IMR-90 (cell line): ENCODE measurements around the gene NUDT9. TPM values are rescaled to one million over a fixed set of nuclear protein-coding genes. Genes with fewer than 3 reads are reported as not detected.

ENCODE experiments used
- ATAC-seq: fragments of 200-7000 bp; cut with Tn5 transposase; 2 replicates; pipeline ENCODE4 v1.9.1; 2020; ENCODE audit warnings: low read depth, mild to moderate bottlenecking, moderate library complexity
- BruUV-seq: library from RNA; stranded (reverse); fragments of 400-500 nt; replicated peaks from 2 replicates; lab custom pipeline; 2021; lab: Mats Ljungman, UMichigan
- CTCF ChIA-PET: fragments of 300-600 bp; formaldehyde crosslinking; extraction: SDS; loops from one replicate; lab custom pipeline; 2021; ENCODE audit warnings: antibody characterized with exemption; lab: Yijun Ruan, JAX
- POLR2A ChIA-PET: fragments of 300-600 bp; sonication (Branson Sonifier 250); formaldehyde crosslinking; loops from one replicate; lab custom pipeline; 2022; ENCODE audit warnings: antibody characterized with exemption; ENCODE audit not compliant: unreplicated experiment; lab: Charles Lee
- DNase-seq: peaks from one replicate; pipeline ENCODE4 v3.0.0; 2013
- H2AFZ ChIP-seq: replicated peaks from 2 replicates; pipeline ENCODE3; 2013; ENCODE audit warnings: low read length, mild to moderate bottlenecking; ENCODE audit not compliant: poor library complexity
- H2AK5ac ChIP-seq: 2 replicates; pipeline ENCODE4 v1.6.1; 2013; ENCODE audit warnings: low read depth, low read length, inconsistent platforms
- H2AK9ac ChIP-seq: replicated peaks from 2 replicates; pipeline ENCODE3; 2013; ENCODE audit warnings: mild to moderate bottlenecking, low read depth, low read length, moderate library complexity; ENCODE audit not compliant: poor library complexity
- H2BK120ac ChIP-seq: 2 replicates; pipeline ENCODE4 v1.6.1; 2013; ENCODE audit warnings: low read depth, low read length, inconsistent platforms
- H2BK15ac ChIP-seq: 3 replicates; pipeline ENCODE4 v1.6.1; 2013; ENCODE audit warnings: low read depth, low read length, inconsistent platforms
- H2BK20ac ChIP-seq: 2 replicates; pipeline ENCODE4 v1.6.1; 2013; ENCODE audit warnings: low read depth, mild to moderate bottlenecking, inconsistent platforms, low read length, moderate library complexity
- H2BK5ac ChIP-seq: 2 replicates; pipeline ENCODE4 v1.6.1; 2013; ENCODE audit warnings: mild to moderate bottlenecking, low read depth, low read length, inconsistent platforms; ENCODE audit not compliant: poor library complexity, severe bottlenecking
- H3K14ac ChIP-seq: replicated peaks from 2 replicates; pipeline ENCODE4 v1.6.1; 2013; ENCODE audit warnings: low read depth, low read length, inconsistent platforms
- H3K18ac ChIP-seq: 2 replicates; pipeline ENCODE4 v1.6.1; 2013; ENCODE audit warnings: low read depth, low read length, control low read depth
- H3K23ac ChIP-seq: 2 replicates; pipeline ENCODE4 v1.6.1; 2013; ENCODE audit warnings: low read depth, low read length, inconsistent platforms
- H3K27ac ChIP-seq: 2 replicates; pipeline ENCODE4 v1.5.1; 2013; ENCODE audit warnings: mild to moderate bottlenecking, control low read depth, low read length; ENCODE audit not compliant: insufficient read depth
- H3K27me3 ChIP-seq: 2 replicates; pipeline ENCODE4 v1.6.1; 2013; ENCODE audit warnings: low read length; ENCODE audit not compliant: control insufficient read depth, insufficient read depth
- H3K36me3 ChIP-seq: 2 replicates; pipeline ENCODE4 v1.6.1; 2013; ENCODE audit warnings: low read length, mixed read lengths; ENCODE audit not compliant: control insufficient read depth, insufficient read depth
- H3K4ac ChIP-seq: 2 replicates; pipeline ENCODE4 v1.6.1; 2013; ENCODE audit warnings: low read depth, low read length, inconsistent platforms
- H3K4me1 ChIP-seq: 2 replicates; pipeline ENCODE4 v1.6.1; 2013; ENCODE audit warnings: low read length, mixed read lengths; ENCODE audit not compliant: control insufficient read depth, insufficient read depth
- H3K4me2 ChIP-seq: 2 replicates; pipeline ENCODE4 v1.6.1; 2013; ENCODE audit warnings: low read depth, mild to moderate bottlenecking, control low read depth, low read length, moderate library complexity
- H3K4me3 ChIP-seq: 2 replicates; pipeline ENCODE4 v1.5.1; 2013; ENCODE audit warnings: low read depth, mild to moderate bottlenecking, control low read depth, low read length, moderate library complexity; ENCODE audit not compliant: insufficient read depth
- H3K56ac ChIP-seq: 2 replicates; pipeline ENCODE4 v1.6.1; 2013; ENCODE audit warnings: low read length, inconsistent platforms; ENCODE audit not compliant: insufficient read depth; ENCODE audit errors: extremely low read depth
- H3K79me1 ChIP-seq, 2 experiments: 2 replicates each; pipeline ENCODE4 v1.6.1; 2013; ENCODE audit warnings: low read length in 2 of 2, inconsistent platforms in 1 of 2, low read depth in 1 of 2
- H3K9ac ChIP-seq: 2 replicates; pipeline ENCODE4 v1.6.1; 2013; ENCODE audit warnings: low read depth, low read length, control low read depth
- H3K9me1 ChIP-seq: 2 replicates; pipeline ENCODE4 v1.6.1; 2013; ENCODE audit warnings: low read length, inconsistent platforms; ENCODE audit not compliant: insufficient read depth
- H3K9me3 ChIP-seq: 2 replicates; pipeline ENCODE4 v1.6.1; 2013; ENCODE audit warnings: low read length; ENCODE audit not compliant: control insufficient read depth, insufficient read depth
- H4K20me1 ChIP-seq: 2 replicates; pipeline ENCODE4 v1.6.1; 2013; ENCODE audit warnings: low read length, inconsistent platforms; ENCODE audit not compliant: insufficient read depth
- H4K5ac ChIP-seq: 2 replicates; pipeline ENCODE4 v1.6.1; 2013; ENCODE audit warnings: mild to moderate bottlenecking, low read depth, low read length, control low read depth
- H4K8ac ChIP-seq, 2 experiments: 2 replicates each; pipeline ENCODE4 v1.6.1; 2013; ENCODE audit warnings: low read depth in 2 of 2, low read length in 2 of 2, control low read depth in 1 of 2, inconsistent platforms in 1 of 2
- H4K91ac ChIP-seq: 2 replicates; pipeline ENCODE4 v1.6.1; 2013; ENCODE audit warnings: low read depth, low read length, inconsistent platforms; ENCODE audit not compliant: insufficient read depth
- MAZ ChIP-seq: IDR thresholded peaks from 2 replicates; pipeline ENCODE4 v1.6.1; 2012; ENCODE audit warnings: low read depth, mild to moderate bottlenecking, low read length, improper control_type of control experiment, moderate library complexity, borderline replicate concordance
- NFE2L2 ChIP-seq: fragments of 150-350 bp; IDR thresholded peaks from 2 replicates; pipeline ENCODE4 v1.6.1; 2016; ENCODE audit warnings: low read depth, mild to moderate bottlenecking, low read length
- POLR2A ChIP-seq: IDR thresholded peaks from 2 replicates; pipeline ENCODE4 v1.6.1; 2012; ENCODE audit warnings: mild to moderate bottlenecking, low read depth, low read length
- RCOR1 ChIP-seq: IDR thresholded peaks from 2 replicates; pipeline ENCODE4 v1.6.1; 2012; ENCODE audit warnings: mild to moderate bottlenecking, low read length, improper control_type of control experiment; ENCODE audit not compliant: insufficient replicate concordance
- WGBS, 2 experiments: methylation state at CpG; one replicate each; pipeline versions ENCODE4 v1.1.5 to v1.1.7; 2013; ENCODE audit warnings: missing lambda C conversion rate in 2 of 2; ENCODE audit not compliant: insufficient read length in 1 of 2; ENCODE audit errors: extremely low coverage in 2 of 2; 5-methylcytosine and 5-hydroxymethylcytosine counted together
- dilution Hi-C: fragments of 300-500 bp; cut with HindIII; formaldehyde crosslinking; loops from one replicate; pipeline ENCODE4 v1.14.3; 2018; ENCODE audit warnings: low sequenced_read_pairs; ENCODE audit not compliant: unreplicated experiment
- in situ Hi-C: fragments of 300-500 bp; cut with MboI; formaldehyde crosslinking; loops from 3 replicates; pipeline ENCODE4 v1.14.3; 2019; ENCODE audit warnings: low sequenced_read_pairs, inconsistent platforms, mixed read lengths
- intact Hi-C: fragments of 100-400 bp; cut with micrococcal nuclease; formaldehyde crosslinking; loops from 2 replicates; pipeline ENCODE4 v1.10.0; 2022
- polyA plus RNA-seq, 3 experiments: library from polyadenylated mRNA; depleted of rRNA; stranded (reverse); fragments of >200 nt; gene quantifications; 2 replicates each; pipeline ENCODE4 v1.2.3, GENCODE V29; 2012; ENCODE audit warnings: low replicate concordance in 1 of 3
- total RNA-seq: library from RNA; depleted of rRNA; stranded (reverse); fragments of >200 nt; gene quantifications from 2 replicates; pipeline ENCODE4 v1.2.3, GENCODE V29; 2012

Gene NUDT9
- total and polyA plus RNA-seq, 2 of the 4 experiments (the other 2 are of a cell fraction) = 10.0 to 23.5 TPM

- Histone ChIP-seq H3K14ac (no peak overlapping the region), H3K9ac (no peak overlapping the region), H3K4ac (no peak overlapping the region), H3K9me3 (no peaks in the 10 kb centered on the region), H2BK20ac (no peak overlapping the region), H2AFZ (no peak overlapping the region), H3K4me2 (peak overlapping the region; percentile 29; the same call in 1 of the 2 replicates), H2AK5ac (no peak overlapping the region), H3K27me3 (no peaks in the 10 kb centered on the region), H3K9me1 (no peaks in the 10 kb centered on the region; the same call in 1 of the 2 replicates), H2BK120ac (no peak overlapping the region), H3K36me3 (no peaks in the 10 kb centered on the region), H2BK5ac (no peak overlapping the region), H3K4me3 (no peak overlapping the region), H3K4me1 (peaks cover 4% of the 10 kb centered on the region), H2BK15ac (no peak overlapping the region), H4K8ac (no peak overlapping the region; a peak in 1 of 4 replicates), H3K56ac (no peak overlapping the region), H2AK9ac (no peak overlapping the region), H3K79me1 (peaks cover 11 to 27% of the 10 kb centered on the region in 2 experiments; a peak in 2 of 4 replicates), H3K23ac (no peak overlapping the region), H3K27ac (no peak overlapping the region), H3K18ac (no peak overlapping the region), H4K5ac (peak overlapping the region; percentile 7; the same call in 1 of the 2 replicates), H4K91ac (no peak overlapping the region), H4K20me1 (no peaks in the 10 kb centered on the region; the same call in 1 of the 2 replicates)
- ATAC-seq (no peak), DNase-seq (no peak)
- intact Hi-C loops = loop anchor here (1.0 to 5.0 kb wide), 2 partner anchors 42 to 45 kb away; no protein-coding TSS in a partner anchor
- TF ChIP-seq NFE2L2 (no peak), POLR2A (no peak), MAZ (no peak), RCOR1 (no peak)
- in situ Hi-C loops = no loop called here
- dilution Hi-C loops = no loop called here
- ChIA-PET POLR2A (no interaction called here), CTCF (no interaction called here)
- WGBS, 2 experiments = 27% methylated on average over 3 of the region's 5 CpGs; no CpG with 5 or more reads in 1 of the 2 experiments
- BruUV-seq = no TSS peak
These were observed 2.7 kb upstream of the NUDT9 start for GRCh38 chr4:87419578-87420249.
